ENCODE results near the gene ZNF613.
A peak's percentile ranks its signal among the peaks of the same experiment; 100 is the strongest.
"Not testable (repeated sequence)": the region's sequence is repeated elsewhere in the genome, so short reads cannot be mapped to it uniquely, and the experiment has no call there.

Gene ZNF613

DNA sequence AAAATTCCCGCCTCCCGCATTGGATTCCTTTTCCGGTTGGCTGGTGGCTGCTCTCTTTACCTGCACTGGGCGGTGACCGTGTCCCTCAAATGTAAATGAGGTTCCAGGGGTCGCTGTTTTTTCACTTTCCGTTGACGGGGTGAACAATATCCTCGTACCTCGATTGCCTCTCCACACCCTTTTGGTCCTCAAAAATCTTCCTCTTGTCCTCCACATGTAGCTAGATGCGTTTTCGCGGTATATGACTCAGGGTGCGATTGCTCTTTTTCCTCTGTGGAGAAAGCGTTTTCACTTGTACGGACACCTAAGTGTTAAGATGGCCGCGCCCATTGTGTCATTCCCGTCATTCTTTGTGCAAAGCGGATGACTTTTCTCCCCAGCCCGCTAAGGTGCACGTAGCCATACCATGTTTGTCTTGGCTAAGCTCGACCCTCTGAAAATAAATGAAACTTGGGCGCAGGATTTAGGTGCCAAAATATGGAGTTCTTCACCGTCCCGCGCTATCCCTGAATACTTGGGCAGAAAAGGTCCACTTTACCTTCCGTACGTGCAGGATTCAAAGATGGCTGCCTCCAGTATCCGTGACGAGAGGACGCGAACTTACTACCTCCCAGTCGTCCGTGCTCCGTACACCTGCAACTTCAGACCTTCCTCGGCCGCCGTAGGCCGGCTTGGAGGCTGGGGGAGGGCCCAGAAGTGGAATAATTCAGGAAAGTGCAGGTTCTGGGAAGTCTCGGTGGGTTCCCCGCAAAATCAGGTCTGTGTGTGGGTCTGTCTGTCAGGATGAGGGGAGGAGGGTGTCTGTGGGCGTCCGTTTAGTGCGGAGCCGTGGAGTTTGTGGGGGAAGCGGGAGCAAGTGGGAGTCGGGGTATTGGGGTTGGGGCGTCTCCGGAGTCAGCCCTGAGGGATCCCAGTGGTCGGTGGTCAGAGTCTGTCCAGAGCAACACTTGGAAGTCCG is at the start of gene ZNF613:
Gene ZNF613 (plus strand): TSS at position 689 of the 958 bp plus-strand sequence. CDS start 8,749 bp downstream, outside the sequence.
- peak; percentile 84 to 88 for DNase-seq

DNA sequence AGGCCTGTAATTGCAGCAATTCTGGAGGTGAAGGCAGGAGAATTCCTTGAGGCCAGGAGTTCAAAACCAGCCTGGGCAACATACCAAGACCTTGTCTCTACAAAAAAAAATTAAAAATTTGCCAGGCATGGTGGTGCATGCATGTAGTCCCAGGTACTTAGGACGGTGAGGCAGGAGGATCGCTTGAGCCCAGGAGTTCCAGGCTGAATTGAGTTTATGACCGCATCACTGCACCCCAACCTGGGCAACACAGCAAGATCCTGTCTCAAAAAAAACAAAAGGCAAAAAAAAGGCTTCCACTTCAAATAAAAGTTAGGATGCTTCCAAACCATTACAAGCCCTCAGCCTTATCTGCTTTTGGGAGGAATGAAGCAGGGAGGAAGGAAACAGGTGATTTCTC is 44.8 kb upstream of the ZNF613 start:
- DNase-seq: no peak

DNA sequence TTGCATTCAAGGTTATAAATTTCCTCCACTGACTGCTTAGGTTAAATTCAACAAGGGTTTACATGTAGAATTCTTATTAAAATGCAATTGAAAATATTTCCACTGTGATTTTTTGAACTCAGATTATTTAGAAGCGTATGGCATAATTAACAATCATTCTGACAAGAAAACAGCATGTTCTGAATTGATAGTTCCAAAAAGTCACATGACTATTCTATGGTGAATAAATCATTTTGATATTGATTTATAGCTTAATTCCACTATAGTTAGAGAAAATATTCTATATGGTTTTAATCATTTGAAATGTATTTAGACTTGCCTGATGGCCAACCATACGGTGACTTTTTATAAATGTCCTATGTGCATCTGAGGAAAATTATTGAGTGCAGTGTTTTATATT is 42.6 kb upstream of the ZNF613 start:
- no peak for DNase-seq

DNA sequence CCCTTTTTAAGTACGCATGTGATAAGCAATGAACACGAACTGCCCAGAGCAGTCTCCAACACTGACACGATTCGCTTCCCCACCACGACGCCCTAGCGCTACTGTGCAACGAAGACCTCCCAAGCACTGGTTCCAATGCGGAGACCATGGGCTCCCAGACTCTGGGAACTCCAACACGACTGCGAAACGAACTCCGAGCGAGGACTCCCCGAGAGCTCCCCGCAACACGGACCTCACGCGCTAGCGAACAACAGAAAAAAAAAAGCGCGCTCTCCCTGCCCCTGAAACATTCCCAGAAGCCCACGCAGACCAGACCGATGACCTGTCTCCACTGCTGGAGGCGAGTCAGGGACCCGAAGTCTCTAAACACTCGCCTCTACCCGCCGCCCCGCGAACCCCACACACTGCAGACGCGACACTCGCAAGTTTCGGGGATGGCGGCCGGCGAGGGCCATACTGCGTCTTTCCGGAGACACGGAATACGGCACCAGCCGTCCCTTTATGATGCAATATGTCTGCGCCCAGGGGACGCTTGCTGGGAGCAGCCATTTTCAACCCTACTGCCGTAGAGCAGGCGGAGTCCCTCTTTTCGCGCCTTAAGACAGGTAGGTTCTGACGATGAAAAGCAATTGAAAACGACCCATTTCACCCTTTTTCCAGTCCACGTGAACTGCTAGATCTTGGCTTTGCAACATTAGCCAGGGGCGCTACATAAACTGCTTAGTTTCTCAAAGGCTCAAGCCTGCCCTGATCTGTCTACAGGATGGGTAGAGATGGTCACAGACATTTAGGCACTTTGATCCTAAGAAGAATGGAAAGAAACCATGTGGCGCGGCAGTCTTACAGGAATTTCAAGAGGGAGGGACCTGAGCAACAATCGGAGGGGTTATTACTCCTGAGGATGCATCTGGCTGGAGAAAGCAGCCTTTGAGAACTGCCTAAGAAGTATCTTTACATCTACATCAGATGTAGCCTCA is 39.5 kb upstream of the ZNF613 start, which contains the start of gene ZNF577:
Gene ZNF577 (minus strand): TSS at position 430 of the 977 bp plus-strand sequence. CDS start 7,569 bp downstream, outside the sequence.
- peak; percentile 76 to 83 for DNase-seq

DNA sequence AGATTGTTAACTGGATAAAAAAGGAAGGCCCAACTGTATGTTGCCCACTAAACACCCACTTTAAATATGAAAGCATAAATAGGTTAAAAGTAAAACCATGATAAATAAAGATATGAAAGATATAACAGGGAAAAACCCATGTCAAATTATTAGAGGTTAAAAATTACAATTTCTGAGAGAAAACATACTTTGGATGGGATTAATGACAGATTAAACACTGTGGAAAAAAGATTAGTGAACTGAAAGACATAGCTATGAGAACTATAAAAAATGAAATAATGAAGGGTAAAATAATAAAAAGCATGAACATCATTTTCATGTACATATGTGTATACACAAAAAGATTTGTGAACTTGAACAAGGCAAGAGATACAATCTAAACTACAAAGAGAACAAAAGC is 37.3 kb upstream of the ZNF613 start:
- DNase-seq: no peak

DNA sequence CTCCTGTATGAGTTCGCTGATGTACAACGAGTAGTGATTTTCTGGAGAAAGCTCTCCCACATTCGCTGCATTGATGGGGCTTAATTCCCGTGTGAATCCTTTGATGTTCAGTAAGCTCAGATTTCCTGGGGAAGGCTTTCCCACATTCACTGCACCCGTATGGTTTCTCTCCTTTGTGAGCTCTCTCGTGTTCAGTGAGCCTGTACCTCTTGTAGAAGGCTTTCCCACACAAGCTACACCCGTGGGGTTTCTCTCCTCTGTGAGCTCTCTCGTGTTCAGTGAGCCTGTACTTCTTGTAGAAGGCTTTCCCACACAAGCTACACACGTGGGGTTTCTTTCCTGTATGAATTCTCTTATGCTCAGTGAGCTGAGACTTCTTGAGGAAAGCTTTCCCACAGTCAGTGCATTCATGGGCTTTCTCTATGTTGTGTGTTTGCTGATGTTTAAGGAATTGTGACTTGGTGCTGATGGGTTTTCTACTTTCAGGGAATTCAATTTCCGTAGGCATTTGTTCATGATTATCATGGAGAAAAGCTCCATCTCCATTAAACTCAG is 36.0 kb upstream of the ZNF613 start:
- DNase-seq: no peak

DNA sequence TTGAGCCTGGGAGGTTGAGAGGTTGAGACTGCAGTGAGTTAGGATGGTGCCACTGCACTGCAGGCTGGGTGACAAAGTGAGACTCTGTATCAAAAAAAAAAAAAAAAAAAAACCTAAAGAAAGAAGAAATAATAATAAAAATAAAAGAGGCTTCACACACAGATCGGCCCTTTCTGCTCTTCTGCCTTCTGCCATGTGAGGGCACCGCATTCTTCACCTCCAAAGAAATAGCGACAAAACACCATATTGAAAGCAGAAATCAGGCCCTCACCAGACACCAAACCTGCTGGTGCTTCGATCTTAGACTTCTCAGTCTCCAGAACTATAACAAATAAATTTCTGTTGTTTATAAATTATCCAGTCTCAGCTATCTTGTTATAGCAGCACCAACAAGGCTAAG is 25.4 kb upstream of the ZNF613 start:
- no peak for DNase-seq

DNA sequence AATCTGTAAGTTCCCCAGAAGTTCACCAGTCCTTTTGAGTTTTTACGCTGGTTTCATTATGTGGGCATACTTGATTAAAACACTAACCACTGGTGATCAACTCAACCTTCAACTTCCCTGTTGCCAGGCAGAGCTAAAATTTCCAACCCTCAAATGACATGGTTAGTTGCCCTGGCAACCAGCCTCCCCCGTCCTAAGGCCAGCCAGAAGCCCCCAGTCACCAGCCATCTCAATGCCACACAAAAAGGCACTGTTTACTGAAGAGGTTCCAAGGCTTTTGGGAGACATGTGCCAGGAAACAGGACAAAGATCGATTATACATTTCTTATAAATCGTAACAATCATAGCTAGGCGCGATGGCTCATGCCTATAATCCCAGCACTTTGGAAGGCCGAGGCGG is 24.1 kb upstream of the ZNF613 start:
- no peak for DNase-seq

DNA sequence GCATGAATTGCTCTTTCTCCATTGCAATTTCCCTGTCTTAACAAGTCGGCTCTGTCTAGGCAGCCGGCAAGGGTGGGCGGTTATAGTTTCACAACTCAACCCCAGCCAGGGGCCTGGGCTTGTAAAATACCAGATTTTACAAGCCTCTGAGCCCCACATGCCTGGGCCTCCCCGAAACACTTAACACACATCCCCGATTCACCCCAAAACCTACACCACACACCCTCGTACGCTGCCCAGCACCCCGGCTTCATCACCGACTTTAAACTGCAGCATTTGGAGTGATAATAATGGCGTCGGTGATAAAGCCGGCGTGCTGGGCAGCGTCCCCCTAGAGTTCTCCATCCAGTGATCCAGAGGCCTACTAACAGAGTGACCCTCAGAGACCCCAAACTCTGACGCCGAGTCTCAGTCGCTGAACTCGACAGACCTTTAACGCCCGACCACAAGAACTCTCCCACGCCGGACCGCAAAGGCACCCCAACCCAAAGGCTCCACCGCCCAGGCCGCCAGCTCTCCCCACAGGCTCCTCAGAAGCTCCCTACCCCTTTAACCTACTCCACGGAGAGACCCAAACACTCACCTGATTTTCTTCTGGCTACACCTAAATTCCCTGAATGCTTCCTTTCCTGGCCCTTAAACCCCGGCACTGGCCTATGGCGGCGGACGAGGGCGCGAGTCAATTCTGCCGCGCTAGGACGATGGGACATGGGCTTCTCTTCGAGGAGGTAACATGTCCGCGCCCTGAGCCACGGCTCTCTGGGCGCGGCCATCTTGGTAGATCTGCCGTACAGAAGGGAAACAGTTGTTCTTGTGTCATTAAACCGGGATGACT is 22.7 kb upstream of the ZNF613 start, which contains the start of gene ZNF649:
Gene ZNF649 (minus strand): TSS at position 687 of the 835 bp plus-strand sequence. CDS start 4,910 bp downstream, outside the sequence.
- peak; percentile 78 to 84 for DNase-seq

DNA sequence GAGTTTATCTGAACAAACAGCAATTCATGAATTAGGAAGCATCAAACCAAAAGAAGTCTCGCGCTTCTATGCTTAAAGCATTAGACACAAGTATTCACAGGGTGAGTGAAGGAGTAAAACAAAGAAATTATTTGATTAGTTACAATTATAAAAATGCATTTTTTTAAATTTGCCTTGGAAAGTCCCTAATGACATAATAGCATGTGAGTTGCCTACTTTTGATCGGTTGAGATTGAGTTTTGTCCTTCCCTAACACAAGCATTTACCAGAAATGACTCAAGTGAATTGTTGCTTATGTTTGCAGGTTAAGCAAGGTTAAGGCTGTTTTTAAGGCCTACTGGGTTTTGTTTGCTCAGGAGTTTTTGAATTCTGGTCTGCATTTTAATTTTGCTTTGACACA is 22.1 kb upstream of the ZNF613 start:
- DNase-seq: no peak

DNA sequence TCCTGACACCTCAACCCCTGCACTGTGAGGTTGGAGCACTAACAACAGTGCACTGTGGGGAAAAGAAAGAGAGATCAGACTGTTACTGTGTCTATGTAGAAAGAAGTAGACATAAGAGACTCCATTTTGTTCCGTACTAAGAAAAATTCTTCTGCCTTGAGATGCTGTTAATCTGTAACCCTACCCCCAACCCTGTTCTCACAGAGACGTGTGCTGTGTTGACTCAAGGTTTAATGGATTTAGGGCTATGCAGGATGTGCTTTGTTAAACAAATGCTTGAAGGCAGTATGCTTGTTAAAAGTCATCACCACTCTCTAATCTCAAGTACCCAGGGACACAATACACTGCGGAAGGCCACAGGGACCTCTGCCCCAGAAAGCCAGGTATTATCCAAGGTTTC is 21.6 kb upstream of the ZNF613 start:
- not testable (repeated sequence) for DNase-seq

DNA sequence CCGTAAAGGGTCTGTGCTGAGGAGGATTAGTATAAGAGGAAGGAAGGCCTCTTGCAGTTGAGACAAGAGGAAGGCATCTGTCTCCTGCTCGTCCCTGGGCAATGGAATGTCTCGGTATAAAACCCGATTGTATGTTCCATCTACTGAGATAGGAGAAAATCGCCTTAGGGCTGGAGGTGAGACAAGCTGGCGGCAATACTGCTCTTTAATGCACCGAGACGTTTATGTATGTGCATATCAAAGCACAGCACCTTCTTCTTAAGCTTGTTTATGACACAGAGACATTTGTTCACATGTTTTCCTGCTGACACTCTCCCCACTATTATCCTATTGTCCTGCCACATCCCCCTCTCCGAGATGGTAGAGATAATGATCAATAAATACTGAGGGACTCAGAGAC is 21.2 kb upstream of the ZNF613 start:
- not testable (repeated sequence) for DNase-seq

DNA sequence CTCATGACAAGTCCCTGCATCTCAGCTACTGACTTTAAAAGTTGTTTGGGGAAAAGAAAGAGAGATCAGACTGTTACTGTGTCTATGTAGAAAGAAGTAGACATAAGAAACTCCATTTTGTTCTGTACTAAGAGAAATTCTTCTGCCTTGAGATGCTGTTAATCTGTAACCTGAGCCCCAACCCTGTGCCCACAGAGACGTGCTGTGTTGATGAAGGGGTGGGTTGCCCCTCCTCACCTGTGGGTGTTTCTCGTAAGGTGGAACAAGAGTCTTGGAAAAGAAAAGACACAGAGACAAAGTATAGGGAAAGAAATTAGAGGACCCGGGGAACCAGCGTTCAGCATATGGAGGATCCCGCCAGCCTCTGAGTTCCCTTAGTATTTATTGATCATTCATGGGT is 19.3 kb upstream of the ZNF613 start:
- DNase-seq: not testable (repeated sequence)

DNA sequence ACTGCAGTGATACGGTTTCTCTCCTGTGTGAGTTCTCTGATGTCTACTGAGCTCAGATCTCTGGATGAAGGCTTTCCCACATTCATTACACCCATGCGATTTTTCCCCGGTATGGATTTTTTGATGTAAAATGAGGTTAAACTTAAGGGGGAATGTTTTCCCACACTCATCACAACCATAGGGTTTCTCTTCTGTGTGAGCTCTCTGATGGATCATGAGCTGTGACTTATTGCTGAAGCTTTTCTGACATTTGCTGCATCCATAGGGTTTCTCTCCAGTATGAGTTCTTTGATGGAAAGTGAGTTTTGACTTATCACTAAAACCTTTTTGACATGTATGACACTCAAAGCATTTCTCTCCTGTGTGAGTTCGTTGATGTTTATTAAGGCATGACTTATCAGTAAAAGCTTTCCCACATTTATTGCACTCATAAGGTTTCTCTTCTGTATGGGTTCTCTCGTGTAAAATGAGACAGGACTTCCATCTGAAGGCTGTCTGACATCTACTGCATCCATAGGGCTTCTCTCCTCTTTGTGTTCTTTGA is 11.9 kb upstream of the ZNF613 start:
- no peak for DNase-seq

DNA sequence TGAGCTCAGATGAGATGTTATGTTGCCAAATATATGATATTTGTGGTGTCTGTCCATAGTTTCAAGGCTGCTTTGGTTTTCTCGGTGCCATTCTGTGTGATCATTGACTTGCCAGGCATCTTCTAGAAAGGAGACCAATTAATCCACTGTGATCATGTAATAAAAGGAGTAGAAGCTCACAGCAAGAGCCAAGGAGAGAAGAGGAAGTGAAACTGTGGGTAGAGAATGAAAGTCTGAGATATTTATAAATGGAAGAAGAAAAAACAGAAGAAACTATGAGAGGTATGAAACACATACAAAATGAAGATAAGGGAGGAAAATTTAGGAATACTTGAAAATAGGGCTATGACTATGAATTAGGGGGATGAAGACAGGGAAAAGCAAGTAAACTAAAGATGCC is 11.1 kb upstream of the ZNF613 start:
- no peak for DNase-seq

DNA sequence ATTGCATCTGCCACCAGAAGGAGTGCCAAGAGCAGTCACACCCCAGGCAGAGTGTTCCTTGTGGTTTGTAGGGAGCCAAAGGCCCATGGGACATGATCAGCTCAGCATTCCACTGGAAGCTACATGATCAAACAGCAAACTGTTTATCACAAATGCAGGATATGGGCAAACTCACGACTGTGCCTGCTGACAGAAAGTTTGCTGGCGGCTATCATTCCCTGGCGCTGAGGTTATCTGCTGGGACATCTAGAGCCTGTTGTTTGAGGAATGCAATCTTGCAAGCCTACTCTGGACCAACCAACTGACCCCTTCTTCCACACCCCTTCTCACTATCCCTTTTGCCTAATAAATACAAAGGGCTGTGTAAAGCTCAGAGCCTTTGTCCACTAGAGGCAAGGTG is 7.7 kb upstream of the ZNF613 start:
- no peak for DNase-seq

DNA sequence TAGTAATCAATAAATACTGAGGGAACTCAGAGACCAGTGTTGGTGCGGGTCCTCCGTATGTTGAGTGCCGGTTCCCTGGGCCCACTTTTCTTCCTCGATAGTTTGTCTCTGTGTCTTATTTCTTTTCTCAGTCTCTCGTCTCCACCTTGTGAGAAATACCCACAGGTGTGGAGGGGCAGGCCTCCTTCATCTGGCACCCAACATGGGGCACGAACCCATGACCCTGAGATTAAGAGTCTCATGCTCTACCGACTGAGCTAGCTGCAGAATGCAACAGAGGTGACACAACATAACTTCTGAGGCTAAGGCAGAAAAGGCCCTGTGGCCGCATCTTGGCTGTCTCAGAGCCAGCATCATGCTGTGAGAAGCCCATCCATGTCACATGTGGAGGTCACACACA is 5.3 kb upstream of the ZNF613 start:
- DNase-seq: no peak

DNA sequence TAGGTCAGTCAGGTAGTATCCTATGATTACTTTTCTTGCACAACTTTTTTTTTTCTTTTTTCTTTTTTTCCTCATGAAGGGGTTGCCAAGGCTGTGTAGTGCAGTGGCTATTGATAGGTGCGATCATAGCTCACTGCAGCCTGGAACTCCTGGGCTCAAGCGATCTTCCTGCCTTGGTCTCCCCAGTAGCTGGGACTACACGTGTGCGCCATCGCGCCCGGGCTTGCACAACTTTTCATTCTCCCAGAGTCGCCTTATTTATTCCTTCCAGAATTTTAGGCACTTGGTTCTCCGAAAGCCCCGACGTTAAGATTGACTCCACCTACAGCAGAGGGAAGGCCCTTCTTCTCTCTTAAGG is 867 bp upstream of the ZNF613 start:
- DNase-seq: no peak

DNA sequence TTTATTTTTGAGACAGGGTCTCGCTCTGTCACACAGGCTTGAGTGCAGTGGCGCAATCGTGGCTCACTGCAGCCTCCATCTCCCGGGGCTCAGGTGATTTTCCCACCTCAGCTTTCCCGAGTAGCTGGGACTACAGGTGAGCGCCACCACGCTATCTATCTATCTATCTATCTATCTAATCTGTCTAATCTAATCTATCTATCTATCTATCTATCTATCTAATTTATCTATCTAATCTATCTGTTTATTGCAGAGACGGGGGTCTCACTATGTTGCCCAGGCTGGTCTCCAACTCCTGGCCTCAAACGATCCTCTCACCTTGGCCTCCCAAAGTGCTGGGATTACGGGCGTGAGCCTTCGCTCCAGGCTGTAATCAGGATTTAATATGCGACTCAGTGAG is 587 bp downstream of the ZNF613 start:
- DNase-seq: no peak

DNA sequence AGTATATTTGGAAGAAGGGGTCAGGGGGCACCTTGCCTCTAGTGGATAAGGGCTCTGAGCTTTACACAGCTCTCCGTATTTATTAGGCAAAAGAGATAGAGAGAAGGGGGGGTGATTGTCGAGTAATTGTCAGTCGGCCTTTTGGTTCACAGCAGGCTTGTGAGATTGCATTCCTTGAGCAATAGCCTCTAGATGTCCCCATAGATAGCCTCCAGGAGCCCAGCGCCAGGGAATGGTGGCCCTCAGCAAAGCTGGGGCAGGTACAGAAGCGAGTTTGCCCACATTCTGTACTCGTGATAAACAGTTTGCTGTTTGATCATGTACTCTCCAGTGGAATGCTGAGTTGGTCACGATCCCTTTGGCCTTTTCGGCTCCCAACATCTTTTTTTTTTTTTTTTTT is 4.6 kb downstream of the ZNF613 start:
- DNase-seq: no peak

DNA sequence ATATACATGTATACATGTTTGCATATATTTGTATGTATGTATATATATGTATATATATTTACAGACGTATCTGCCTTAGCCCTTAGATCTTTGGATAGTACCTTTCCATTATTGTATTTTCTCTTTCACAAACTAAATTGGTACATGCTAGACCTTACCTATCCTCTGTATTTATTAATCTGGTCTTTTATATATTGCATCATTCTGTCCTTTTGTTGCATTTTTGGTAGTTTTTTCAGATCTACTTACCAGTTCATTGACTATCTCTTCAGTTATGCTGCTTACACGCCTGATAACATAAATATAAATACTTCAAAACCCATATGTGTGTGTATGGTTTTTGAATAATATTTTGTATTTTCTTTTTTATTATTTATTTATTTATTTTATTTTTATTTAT is 11.7 kb downstream of the ZNF613 start:
- no peak for DNase-seq

Data from CD4-positive, alpha-beta T cell treated with Interferon alpha-2 for 1 hour (primary cell).